8988T (cell line): Measurements from ENCODE around the gene GPR3.
"Not testable (repeated sequence)": the region's sequence is repeated elsewhere in the genome, so short reads cannot be mapped to it uniquely, and the experiment has no call there.

ENCODE experiments used
- DNase-seq: peaks from one replicate; pipeline ENCODE4 v3.0.0; 2011

GPR3 gene

GRCh38 chr1:27430903-27431600, 38.6 kb downstream of the GPR3 start:
- DNase-seq, result no peak

GRCh38 chr1:27431601-27431940, 39.1 kb downstream of the GPR3 start:
- DNase-seq, result no peak

GRCh38 chr1:27432725-27433124, 40.3 kb downstream of the GPR3 start:
- DNase-seq, result not testable (repeated sequence)

- no peak for DNase-seq
These were observed 41.3 kb downstream of the GPR3 start for GRCh38 chr1:27433706-27434105.

- no peak for DNase-seq
These were observed 43.3 kb downstream of the GPR3 start for GRCh38 chr1:27435566-27436203.

GRCh38 chr1:27436204-27437159, 44.1 kb downstream of the GPR3 start:
- DNase-seq, result no peak

GRCh38 chr1:27438621-27439061, 46.2 kb downstream of the GPR3 start:
- no peak for DNase-seq

- DNase-seq, result no peak
These were observed 46.7 kb downstream of the GPR3 start for GRCh38 chr1:27439150-27439549.

- no peak for DNase-seq
These were observed 52.2 kb downstream of the GPR3 start for GRCh38 chr1:27444632-27445031.
